Measurements from ENCODE around the gene FES. TPM values are rescaled to one million over a fixed set of nuclear protein-coding genes. Genes with fewer than 3 reads are reported as not detected.
A peak's percentile ranks its signal among the peaks of the same experiment; 100 is the strongest.

FES gene
- total and polyA plus RNA-seq, 2 of the 13 experiments (the other 11 are each of a cell fraction or from before 2014, with no cell fraction given), result 4.0 to 9.5 TPM

- TF ChIP-seq, protein P1, sequence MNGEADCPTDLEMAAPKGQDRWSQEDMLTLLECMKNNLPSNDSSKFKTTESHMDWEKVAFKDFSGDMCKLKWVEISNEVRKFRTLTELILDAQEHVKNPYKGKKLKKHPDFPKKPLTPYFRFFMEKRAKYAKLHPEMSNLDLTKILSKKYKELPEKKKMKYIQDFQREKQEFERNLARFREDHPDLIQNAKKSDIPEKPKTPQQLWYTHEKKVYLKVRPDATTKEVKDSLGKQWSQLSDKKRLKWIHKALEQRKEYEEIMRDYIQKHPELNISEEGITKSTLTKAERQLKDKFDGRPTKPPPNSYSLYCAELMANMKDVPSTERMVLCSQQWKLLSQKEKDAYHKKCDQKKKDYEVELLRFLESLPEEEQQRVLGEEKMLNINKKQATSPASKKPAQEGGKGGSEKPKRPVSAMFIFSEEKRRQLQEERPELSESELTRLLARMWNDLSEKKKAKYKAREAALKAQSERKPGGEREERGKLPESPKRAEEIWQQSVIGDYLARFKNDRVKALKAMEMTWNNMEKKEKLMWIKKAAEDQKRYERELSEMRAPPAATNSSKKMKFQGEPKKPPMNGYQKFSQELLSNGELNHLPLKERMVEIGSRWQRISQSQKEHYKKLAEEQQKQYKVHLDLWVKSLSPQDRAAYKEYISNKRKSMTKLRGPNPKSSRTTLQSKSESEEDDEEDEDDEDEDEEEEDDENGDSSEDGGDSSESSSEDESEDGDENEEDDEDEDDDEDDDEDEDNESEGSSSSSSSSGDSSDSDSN (CRISPR knock-in tag; IDR thresholded peaks at IDR 0.05), result peak; percentile 54; the same call in 1 of the 2 replicates
- TF ChIP-seq SKI (IDR thresholded peaks at IDR 0.05; ENCODE audit: partially characterized antibody), result peak; percentile 8
- TF ChIP-seq HOXA9 (CRISPR knock-in tag; IDR thresholded peaks at IDR 0.05; ENCODE audit: borderline replicate concordance), result no peak
- TF ChIP-seq ZNF143 (CRISPR knock-in tag; IDR thresholded peaks at IDR 0.05), result peak; percentile 28; the same call in 1 of the 2 replicates
- 0 out of 2 replicates have a peak, but pooled peaks have one; percentile 46 for TF ChIP-seq ZNF558 (CRISPR knock-in tag; IDR thresholded peaks at IDR 0.05; ENCODE audit: borderline replicate concordance)
- TF ChIP-seq EP300 (IDR thresholded peaks at IDR 0.05; ENCODE audit: low read depth in 2 of 2, low read length in 2 of 2), result 0 out of 4 replicates have a peak, but pooled peaks of 1 of the 2 experiments have one; percentile 13
- no peak for TF ChIP-seq EP300 (CRISPR knock-in tag; IDR thresholded peaks at IDR 0.05; ENCODE audit: borderline replicate concordance)
- 0 out of 2 replicates have a peak, but pooled peaks have one; percentile 33 for TF ChIP-seq ZNF224 (CRISPR knock-in tag; IDR thresholded peaks at IDR 0.05)
- no peak for TF ChIP-seq POLR2AphosphoS2 (IDR thresholded peaks at IDR 0.05; ENCODE audit: low read depth, low read length)
- TF ChIP-seq SYNCRIP (IDR thresholded peaks at IDR 0.05; ENCODE audit: insufficient read depth, low read depth, low read length), result no peak
- peak; percentile 69 for TF ChIP-seq ZFX (CRISPR knock-in tag; IDR thresholded peaks at IDR 0.05; ENCODE audit: low read depth)
- peak; percentile 33; the same call in 1 of the 2 replicates for TF ChIP-seq GABPB1 (CRISPR knock-in tag; IDR thresholded peaks at IDR 0.05)
- peak; percentile 9; the same call in 1 of the 2 replicates for TF ChIP-seq ZNF263 (CRISPR knock-in tag; IDR thresholded peaks at IDR 0.05)
- no peak for TF ChIP-seq ATF7 (IDR thresholded peaks at IDR 0.05)
- no peak for TF ChIP-seq ATF7 (CRISPR knock-in tag; IDR thresholded peaks at IDR 0.05)
- TF ChIP-seq POLR2G (IDR thresholded peaks at IDR 0.05; ENCODE audit: low read depth, low read length), result no peak
- TF ChIP-seq JDP2 (CRISPR knock-in tag; IDR thresholded peaks at IDR 0.05; ENCODE audit: borderline replicate concordance), result no peak
- TF ChIP-seq ARID2 (CRISPR knock-in tag; IDR thresholded peaks at IDR 0.05; ENCODE audit: borderline replicate concordance), result no peak
- TF ChIP-seq RBFOX2 (IDR thresholded peaks at IDR 0.05; ENCODE audit: low read depth, low read length), result peak; percentile 33; the same call in 1 of the 2 replicates
- peak; percentile 40; the same call in 1 of the 2 replicates for TF ChIP-seq PHF8 (CRISPR knock-in tag; IDR thresholded peaks at IDR 0.05)
- no peak for TF ChIP-seq ZBTB14 (CRISPR knock-in tag; IDR thresholded peaks at IDR 0.05)
- no peak for TF ChIP-seq SMARCE1 (IDR thresholded peaks at IDR 0.05; ENCODE audit: borderline replicate concordance)
- TF ChIP-seq ZFY (CRISPR knock-in tag; IDR thresholded peaks at IDR 0.05), result peak; percentile 50
- TF ChIP-seq ZMYM2 (CRISPR knock-in tag; IDR thresholded peaks at IDR 0.05), result no peak
- no peak for TF ChIP-seq AGO2 (optimal IDR thresholded peaks at IDR 0.05; ENCODE audit: low read depth, low read length)
- peak; percentile 17; the same call in 1 of the 2 replicates for TF ChIP-seq ZNF777 (CRISPR knock-in tag; IDR thresholded peaks at IDR 0.05)
- no peak for TF ChIP-seq SAP130 (CRISPR knock-in tag; IDR thresholded peaks at IDR 0.05; ENCODE audit: low read depth)
- TF ChIP-seq KLF12 (CRISPR knock-in tag; IDR thresholded peaks at IDR 0.05; ENCODE audit: borderline replicate concordance), result no peak
- no peak for TF ChIP-seq ZNF674 (CRISPR knock-in tag; IDR thresholded peaks at IDR 0.05; ENCODE audit: low read depth)
These were observed 12.4 kb upstream of the FES start (continued) for GRCh38 chr15:90871716-90872485.

Measured in HepG2 (cell line).